NCI-H2196 (cell line): ENCODE results near the gene ATP6V0B.

Source experiments
- DNase-seq: peaks from one replicate; lab custom pipeline; 2025; ENCODE audit not compliant: unreplicated experiment; lab: John Stamatoyannopoulos, UW

ATP6V0B gene

GRCh38 chr1:43999455-43999854 is 24.7 kb downstream of the ATP6V0B start:
- no peak for DNase-seq

DNA sequence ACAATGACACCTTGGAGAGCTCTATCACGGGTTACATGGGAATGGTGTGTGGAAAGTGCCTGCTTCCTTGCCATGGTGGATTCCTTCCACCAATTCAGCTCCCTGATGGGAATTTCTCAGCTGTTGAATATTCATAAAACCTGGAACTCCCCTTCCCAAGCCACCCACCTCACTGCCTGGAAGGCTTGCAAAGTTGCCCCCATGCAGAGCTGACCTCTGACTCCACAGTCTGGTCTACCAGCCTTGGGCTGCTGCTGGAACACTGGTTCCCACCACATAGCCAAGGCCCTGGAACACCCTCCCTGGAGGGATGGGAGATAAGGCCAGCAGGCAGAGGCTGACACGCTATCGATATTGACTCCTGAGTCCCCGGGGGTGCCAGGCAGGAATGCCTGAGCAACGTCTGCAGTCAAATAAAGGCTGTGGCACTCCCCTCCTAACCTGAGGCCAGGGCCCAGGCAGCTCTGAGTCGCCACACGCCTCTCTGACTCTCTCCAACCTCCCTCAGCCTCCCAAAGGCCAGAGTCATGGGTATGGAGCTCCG is 25.4 kb downstream of the ATP6V0B start:
- DNase-seq: no peak

DNA sequence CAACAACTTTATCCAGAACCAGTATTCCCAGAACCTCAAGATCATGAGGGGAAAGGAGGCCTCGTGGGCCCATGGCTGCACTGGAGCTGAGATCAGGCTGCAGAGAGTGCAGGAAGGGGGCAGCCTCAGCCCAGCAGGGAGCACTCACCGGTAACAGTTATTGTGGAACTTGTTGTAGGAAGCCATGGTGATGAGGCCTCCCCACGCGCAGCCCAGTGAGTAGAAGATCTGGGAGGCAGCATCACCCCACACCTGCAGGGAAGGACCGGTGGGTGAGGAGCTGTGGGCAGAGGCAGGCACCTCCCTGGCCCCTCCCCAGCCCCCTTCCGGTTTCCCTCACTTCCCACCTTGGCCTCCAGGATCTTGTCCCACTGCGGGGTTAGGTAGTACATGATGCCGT is 27.4 kb downstream of the ATP6V0B start:
- DNase-seq: no peak

DNA sequence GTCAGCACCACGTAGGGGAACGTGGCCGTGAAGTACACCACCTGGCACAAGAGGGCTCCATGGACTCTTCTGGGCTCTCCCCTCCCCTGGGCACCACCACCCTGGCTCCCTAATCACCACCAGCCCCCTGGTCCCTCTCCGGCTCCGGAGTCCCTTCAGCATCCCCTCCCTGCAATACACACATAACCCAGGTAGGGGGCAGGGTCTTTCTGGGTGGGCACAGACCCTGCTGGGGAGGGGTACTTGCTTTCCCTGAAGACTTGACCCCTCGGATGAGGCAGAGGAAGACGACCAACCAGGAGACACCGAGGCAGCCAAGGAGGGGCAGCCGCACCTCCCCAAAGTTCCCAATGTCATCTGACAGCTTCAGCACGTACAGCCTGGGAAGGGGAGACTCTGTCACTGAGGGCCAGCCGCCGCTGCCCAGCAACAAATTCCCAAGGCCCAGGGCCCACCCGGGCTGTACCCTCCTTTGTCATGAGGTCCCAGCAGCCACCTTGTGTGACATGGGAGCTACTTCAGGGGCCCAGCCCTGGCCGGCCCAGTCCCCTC is 27.9 kb downstream of the ATP6V0B start:
- DNase-seq: no peak

DNA sequence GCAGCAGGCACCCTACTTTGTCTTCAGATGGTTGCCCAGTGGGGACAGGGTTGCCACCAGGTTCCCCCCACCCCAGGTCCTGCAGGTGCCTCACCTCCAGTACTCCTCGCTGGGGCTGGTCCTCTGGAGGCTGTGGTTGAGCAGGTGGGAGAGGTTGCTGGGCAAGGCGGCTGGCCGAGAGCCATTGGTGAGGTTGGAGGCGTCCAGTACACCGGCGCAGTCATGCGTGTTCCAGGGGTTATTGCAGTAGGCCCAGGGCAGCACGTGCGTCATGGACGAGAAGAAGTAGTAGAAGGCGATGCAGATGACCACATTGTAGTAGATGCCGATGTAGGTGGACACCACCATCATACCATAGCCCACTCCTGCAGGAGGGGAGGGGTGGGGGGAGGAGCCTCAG is 33.5 kb downstream of the ATP6V0B start:
- no peak for DNase-seq

DNA sequence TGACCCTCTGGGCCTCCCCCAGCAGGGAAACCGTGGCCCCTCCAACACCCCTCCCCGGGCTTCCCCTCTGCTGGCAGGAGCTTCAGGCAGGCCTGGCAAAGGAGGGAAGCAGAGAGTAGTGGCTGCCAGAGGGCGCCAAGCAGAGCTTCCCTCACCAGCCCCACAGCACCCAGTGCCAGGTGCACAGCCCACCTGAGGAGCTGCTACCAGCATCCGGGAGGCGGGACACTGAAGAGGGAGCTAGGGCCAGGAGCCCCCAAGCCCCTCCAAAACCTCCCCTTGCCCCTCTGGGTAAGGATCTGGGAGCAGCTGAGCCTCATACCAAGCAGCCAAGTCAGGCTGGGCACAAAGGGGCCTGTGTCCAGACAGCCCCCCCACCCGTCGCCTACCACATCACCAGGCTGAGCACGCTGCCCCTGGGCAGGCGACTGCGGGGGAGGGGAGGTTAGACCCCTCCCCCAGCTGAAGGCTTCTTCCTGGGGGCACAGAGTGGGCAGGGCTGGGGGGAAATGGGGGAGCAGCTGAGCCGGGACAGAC is 36.2 kb downstream of the ATP6V0B start:
- no peak for DNase-seq

- peak; percentile 7 for DNase-seq
Observed at GRCh38 chr1:44012404-44012803, 37.6 kb downstream of the ATP6V0B start.

- DNase-seq: no peak
Observed at GRCh38 chr1:44012941-44013609, 38.3 kb downstream of the ATP6V0B start.

DNA sequence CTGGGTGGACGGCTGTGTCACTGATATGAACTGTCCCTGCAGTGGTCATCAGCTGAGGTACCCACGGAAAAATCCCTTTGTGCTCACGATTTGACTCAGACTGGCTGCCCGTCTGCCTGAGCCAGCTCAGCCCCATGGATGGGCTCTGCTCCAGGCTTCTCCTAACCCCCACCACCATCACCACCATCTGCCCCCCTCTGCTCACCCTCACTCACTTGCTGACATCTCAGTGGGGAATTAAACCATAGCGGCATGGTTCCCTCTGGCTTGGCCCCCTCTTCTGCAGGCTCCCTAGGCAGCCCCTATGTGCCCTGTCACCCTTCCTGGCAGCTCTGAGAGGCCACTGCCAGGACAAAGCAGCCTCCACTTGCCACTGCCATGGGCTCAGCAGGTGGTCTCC is 39.2 kb downstream of the ATP6V0B start:
- no peak for DNase-seq

GRCh38 chr1:44014365-44015104 is 39.8 kb downstream of the ATP6V0B start:
- DNase-seq: no peak

DNA sequence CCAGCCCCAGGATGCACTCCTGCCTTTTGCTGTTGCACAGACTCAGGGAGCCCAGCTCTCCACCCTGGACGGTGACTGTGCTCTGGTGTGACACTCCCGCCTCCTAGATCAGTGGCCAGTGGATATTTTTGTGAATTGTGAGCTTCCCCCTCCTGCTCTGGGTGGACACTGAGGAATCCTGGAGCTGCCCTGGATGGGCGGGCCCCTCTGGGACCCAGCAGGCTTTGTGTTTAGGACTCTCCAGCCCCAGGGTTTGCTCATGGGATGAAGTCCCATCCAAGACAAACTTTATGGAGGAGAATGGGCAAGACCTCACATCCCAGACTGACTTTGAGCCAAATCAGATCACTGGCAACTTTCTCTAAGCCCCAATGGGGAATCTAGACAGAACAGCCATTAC is 40.4 kb downstream of the ATP6V0B start:
- DNase-seq: no peak

DNA sequence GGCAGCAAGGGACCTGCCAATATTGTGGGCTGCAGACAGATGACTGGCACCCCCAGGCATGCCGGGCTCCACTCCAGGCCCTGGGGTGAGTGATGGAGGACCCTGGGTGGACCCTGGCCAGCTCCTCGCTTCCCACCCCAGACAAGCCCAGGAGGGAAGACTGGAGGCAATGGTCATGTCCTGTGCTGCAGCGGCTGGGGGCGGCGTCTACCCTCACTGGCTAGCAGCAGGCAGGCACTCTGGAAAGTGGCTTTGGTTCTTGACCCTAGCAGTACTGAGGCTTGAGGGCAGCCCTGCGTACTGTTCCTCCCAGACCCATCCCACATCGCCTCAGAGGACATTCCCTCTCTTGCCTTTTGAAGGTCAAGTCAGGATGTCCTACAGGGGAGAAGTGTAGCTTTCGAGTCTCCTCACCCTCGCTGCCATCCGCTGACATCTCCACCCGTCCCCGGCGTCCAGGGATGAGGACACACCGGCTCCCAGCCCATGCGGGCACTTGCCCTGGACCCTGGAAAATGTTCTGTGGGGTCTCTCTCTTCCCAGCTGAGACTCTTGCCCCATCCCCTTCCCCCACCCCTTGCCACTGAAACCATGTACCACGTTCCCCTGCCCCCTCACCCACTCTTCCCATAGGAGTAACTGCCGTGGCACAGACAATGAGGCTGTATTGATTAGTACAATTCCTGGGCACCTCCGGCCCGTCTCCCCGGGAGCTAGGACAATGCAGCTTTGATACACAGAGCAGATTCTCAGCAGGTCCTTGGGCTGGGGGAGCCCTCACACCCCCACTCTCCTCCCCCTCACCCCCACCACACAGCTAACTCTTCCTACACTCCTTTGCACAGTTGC is 41.5 kb downstream of the ATP6V0B start:
- no peak for DNase-seq

- no peak for DNase-seq
Observed at GRCh38 chr1:44016890-44017400, 42.2 kb downstream of the ATP6V0B start.

- DNase-seq: no peak
Observed at GRCh38 chr1:44019466-44019948, 44.7 kb downstream of the ATP6V0B start.

DNA sequence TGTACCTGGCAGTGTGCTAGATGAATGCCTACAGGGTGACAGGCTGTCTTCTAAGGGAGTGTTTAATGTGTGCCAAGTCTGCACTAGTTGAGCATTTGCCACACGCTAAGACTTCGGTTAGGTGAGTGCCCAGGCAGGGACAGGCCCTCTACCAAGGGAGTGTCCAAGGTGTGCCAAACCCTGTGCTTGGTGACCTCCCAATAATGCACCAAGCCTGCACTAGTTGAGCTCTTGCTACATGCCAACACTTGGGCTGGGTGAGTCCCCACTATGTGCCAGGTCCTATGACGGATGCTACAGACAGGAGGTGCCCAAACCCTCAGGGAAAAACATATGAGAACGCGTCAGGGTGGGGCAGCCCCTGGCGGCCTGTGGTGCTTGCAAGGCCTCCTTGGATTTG is 45.7 kb downstream of the ATP6V0B start:
- no peak for DNase-seq

- no peak for DNase-seq
Observed at GRCh38 chr1:44021156-44021555, 46.4 kb downstream of the ATP6V0B start.

DNA sequence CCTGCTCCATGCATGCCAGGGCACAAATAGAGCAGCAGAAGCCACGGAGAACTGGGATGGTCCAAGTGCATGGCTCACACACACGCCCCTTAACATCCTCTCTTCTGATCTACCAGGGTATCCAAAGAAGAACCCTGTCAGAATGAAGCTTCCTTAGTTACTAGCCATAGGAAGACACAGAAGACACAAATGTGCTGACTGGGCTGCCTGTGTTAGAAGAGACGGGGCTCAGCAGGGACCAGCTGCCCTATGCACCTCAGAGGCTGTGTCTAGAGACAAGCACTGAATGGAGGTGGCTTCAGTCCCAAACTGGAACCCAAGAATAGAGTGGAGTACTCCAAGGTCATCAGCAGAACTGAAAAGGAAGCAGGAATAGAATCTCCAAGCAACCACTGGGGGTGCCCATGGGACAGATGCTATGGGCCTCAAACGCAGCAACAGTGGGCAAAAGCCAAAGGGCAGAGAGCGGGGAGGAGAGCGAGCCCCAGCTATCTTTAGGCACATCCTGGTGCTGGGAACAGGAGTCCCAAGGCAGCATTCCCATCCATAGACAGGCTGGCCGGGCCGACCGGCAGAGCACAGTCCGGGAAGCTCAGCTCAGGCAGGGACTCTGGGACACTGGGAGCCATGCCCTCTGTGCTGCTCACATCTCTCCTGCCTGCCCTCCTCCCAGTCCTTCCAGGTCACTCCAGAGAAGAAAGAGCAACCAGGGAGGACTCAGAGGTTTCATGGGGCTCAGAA is 47.0 kb downstream of the ATP6V0B start:
- no peak for DNase-seq

GRCh38 chr1:44024031-44024902 is 49.5 kb downstream of the ATP6V0B start:
- DNase-seq: no peak
